GM18502 (cell line): ENCODE results near the gene RAB31.
A peak's percentile ranks its signal among the peaks of the same experiment; 100 is the strongest.
"Not testable (repeated sequence)": the region's sequence is repeated elsewhere in the genome, so short reads cannot be mapped to it uniquely, and the experiment has no call there.

Source experiments
- ATAC-seq: cut with Tn5 transposase; IDR thresholded peaks from one replicate; pipeline ENCODE4 v1.9.1; 2021; ENCODE audit warnings: mild to moderate bottlenecking; ENCODE audit not compliant: unreplicated experiment, poor library complexity

RAB31 gene

DNA sequence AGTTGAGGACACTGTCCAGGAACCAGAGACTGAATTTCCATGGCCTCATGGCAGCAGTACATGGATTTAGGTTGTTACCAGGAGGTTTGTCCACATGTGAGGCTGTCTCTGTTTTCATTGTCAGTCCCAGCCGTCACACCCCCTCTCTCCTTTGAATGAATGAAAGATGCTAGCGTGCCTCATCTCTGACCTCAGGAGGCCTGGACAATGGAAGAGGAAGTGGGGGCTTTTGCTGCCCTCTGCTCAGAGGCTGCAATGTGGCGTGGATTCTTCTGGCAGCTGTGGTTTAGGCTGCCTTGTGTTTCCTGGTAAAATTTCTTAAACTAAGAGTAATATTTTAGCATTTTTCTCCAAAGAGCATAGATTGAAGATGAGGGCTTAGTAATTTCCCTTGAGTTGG is 47.5 kb downstream of the RAB31 start:
- ATAC-seq, result no peak

DNA sequence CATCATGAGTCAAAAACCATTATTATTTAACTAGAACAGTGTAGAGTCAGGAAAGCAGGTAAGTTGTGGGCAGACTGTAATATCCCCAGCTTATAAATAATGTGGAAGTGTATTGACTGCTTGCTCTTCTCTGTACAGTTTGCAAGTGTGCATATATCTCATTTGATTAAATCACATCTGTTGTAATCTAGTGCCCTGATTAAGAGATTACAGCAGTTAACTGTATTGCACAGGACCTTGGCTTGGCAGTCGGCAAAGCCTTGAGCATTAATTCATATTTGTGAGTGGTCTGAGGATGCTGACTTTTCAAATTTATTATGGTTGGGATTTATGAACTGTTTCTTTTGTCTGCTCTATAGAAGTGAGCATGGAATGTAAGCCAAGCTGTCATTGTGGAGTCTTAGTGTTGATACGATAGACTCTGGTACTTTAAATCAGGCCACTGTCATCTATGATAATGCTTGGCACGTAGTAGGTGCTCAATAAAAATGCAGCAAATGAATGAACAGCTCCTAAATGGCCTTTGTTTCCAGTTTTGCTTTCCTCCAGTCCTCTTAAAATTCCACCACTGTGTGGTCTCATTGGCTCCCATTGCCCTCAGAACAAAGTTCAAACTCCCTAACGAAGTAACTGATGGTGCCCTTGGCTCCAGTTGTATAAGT is 48.3 kb downstream of the RAB31 start:
- no peak for ATAC-seq

DNA sequence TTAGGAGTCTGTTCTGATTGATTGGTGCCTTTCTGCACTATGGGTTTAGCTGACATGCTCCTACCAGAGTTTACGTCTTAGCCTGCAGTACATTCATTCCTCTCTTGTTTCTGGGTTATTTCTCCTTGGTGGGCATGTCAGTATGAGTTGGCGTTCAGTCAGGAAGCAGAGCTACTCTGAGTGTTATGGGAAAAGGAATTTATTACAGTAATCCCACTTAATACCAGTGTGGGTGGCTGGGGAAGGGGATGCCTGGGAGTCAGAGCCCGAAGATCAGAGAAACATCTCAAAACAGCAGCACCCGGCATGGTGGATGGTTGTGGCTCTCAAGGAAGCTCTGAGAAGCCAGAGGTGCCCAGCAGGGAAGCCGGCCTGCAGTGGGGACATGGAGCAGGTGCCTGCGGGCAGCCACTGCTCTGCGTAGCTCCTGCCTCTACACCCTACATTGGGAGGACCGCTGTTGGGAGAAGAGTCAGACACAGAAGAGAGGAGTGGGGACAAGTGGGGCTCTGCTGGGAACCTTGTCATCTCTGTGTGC is 48.9 kb downstream of the RAB31 start:
- ATAC-seq, result no peak

DNA sequence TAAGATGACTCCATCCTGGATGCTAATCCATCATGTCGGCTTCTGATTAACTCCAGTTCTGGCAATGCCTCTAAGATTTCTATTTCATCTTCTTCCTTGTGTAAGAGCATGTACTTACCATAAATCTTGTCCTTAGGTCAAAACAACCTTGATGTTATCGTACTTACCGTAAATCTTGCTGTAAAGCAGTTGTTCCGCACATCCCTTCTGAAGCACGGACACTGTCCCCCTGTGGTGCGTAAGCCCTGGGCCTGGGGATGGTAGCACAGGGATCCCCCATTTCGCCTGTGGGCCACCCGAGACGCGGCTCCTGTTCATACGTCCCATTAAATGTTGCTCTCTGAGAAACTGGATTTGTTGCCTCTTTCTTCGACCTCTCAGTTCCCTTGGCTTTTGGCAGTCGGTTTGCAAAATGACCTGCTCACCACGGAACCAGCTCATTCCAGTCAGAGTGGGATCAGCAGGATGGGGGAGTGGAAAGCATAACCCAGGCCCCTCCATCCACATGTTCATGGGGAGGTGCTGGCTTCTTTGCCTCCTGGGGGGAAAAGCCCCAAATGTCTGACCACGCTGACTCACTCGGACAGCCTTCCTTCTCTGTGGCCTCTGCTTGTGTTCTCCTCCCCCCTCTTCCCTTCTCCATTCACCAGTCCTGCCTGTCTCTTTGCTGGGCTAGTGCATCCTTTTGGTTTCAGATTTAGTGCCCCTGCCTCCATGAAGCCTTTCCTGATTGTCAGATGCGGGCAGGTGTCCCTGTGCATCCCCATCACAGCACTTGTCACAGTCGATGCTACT is 49.9 kb downstream of the RAB31 start:
- ATAC-seq, result no peak

DNA sequence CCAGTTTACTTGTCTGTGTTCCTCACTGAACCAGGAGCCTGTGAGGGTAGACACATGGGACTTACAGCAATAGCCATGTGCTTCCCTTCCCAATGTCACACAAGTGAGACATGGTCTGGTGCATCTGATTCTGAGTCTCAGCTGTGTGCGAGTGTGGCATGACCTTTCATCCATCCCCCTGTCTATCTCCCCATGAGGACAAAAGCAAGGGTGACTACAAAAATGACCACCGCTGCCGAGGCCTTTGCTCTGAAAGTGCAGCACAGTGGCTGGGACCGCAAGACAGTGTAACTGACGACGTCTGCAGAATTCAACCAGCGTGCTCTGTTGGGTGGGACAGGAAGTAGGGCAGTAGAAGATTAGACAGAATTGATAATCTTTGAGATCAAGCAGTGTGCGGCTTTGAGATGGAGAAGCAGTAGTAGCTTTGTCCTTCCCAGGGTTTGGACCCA is 50.5 kb downstream of the RAB31 start:
- no peak for ATAC-seq

DNA sequence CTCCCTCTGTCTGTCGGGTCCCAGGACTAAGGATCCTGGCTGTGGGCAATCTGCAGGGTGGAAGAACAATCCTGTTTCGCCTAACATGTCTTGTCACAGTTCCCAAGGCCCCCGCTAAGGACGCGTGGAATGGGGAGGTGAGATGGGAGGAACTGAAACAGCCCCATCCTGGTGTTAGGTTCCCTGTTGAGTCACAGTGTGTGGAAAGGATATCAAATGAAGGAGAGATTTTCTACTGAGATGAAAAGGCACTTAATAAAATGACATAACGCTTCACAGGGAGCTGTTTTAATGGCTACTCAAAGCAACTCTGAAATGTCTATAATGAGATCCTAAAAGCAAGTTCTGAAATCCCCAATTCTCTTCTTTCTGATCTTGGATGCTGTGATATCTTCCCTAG is 52.5 kb downstream of the RAB31 start:
- ATAC-seq, result no peak

DNA sequence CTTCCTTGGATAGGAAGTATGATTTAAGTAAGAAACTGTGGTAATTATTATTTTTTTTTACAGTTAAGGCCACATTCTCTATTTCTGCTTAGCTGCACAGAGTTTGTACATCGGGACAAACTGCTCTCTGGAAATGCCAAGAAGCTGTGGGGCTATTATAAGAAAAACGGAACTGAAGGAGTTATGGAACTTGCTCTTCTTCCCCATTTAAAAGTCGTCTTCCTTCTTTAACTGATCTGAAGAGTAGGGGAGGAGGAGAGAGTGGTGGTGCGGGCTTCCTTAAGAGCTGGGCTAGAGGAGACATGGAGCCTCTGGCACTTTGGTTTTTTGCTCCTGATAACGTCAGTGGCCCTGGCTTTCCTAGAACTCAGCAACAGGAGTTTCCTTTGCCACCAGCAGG is 54.4 kb downstream of the RAB31 start:
- ATAC-seq, result no peak

DNA sequence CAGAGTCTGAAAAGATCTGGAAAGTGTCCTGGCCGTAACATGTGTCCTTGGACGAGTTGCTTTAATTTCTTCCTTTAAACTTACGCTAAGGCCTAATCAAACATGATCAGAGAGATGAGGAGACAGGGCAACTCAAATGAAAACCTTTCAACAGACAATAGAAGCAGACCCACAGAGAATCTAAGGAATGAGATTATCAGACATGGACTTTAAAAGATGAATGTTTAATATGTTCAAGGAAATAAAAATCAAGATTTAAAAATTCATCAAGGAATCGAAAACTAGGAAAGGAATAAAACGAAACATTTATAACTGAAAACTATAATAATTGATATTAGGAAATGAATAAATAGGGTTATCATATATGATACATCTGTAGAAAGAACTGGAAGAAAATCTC is 55.1 kb downstream of the RAB31 start:
- no peak for ATAC-seq

DNA sequence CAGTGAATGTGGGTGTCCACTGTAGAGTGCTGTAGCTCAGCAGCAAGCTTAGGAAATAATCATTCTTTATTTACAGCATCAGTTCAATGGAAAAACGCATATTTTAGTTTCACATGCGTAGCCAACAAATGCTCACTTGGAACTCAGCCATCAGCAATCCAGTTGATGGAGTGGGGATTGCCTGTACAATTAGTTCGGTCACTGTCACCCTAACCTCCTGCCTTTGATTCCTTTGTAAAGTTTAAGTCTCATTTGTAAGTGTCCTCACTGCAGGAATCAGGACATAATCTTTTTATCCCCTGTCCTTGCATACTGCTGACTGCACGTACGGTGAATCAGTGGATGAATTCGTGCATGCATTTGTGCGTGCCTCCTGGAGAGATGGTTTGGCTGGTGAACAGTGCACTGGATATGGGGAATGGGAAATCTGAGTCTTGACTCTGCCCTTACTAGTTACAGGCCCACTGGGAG is 55.9 kb downstream of the RAB31 start:
- ATAC-seq, result no peak

DNA sequence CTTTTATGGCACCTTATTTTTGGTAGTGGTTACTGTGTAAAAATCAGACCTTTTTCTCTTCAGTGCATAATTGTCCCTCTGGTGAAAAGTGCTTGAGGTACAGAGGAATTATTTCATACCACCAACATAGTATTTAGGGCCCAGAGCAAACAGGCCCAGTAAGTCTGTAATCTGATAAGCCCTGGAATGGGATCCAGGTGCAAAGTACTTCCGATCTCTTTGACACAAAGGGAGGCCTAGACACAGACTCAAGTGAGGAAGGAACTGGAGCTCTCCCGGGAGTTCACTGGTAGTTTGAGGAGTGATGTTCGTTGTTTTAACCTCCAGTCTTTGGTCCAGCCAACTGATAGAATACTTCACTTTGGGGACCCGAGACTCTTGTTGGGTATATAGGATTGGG is 57.4 kb downstream of the RAB31 start:
- no peak for ATAC-seq

DNA sequence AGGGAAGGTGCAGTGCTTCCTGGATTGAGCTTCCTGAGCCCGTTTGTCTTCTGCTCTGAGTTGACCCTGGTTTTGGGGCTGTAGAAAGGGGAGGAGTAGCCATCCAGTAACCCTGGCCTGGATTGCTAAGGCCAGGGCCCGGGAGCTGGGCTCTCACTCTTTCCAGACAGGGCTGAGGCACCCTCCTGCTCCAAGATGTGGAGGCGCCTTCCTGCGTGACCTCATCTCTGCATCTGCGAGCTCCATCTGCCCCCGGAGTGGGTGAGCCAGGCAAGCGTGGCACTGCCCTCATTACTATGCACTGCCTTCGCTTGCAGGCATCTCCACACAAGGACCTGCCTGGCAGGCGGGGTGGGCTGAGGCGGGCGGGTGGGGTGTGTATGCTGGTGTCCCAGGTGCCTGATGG is 58.0 kb downstream of the RAB31 start:
- no peak for ATAC-seq

DNA sequence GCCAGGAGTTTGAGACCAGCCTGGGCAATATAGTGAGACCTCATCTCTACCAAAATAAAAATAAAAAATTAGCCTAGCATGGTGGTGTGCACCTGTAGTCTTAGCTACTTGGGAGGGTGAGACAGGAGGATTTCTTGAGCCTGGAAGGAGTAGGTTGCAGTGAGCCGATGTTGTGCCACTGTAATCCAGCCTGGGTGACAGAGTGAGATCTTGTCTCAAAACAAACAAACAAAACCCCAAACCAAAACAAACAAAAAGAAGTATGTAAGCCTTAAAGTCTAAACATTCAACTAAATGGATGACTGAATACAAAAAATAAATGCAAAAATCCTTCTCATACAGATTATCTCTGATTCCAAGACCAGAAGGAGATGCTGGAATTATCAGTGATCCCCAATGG is 58.6 kb downstream of the RAB31 start:
- ATAC-seq, result no peak

DNA sequence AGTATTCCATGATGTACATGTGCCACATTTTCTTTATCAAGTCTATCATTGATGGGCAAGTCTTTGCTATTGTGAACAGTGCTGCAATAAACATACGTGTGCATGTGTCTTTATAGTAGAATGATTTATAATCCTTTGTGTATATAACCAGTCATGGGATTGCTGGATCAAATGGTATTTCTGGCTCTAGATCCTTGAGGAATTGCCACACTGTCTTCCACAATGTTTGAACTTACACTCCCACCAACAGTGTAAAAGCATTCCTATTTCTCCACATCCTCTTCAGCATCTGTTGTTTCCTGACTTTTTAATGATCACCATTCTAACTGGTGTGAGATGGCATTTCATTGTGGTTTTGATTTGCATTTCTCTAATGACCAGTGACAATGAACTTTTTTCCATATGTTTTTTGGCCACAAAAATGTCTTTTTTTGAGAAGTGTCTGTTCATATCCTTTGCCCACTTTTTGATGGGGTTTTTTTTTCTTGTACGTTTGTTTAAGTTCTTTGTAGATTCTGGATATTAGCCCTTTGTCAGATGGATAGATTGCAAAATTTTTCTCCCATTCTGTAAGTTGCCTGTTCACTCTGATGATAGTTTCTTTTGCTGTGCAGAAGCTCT is 60.1 kb downstream of the RAB31 start:
- not testable (repeated sequence) for ATAC-seq

DNA sequence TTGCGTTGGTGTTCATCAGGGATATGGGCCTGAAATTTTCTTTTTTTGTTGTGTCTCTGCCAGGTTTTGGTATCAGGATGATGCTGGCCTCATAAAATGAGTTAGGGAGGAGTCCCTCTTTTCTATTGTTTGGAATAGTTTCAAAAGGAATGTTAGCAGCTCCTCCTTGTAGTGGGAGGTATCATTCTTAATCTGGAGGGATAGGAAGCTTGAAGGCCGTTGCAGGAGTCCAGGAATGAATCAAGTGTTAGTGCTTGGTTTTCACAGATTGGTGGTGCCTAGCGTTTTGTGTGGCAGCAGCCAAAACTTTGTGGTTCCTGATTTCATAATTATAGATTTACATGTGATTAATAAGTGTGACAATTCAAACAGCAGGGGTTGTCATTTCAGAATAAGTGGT is 62.0 kb downstream of the RAB31 start:
- not testable (repeated sequence) for ATAC-seq

DNA sequence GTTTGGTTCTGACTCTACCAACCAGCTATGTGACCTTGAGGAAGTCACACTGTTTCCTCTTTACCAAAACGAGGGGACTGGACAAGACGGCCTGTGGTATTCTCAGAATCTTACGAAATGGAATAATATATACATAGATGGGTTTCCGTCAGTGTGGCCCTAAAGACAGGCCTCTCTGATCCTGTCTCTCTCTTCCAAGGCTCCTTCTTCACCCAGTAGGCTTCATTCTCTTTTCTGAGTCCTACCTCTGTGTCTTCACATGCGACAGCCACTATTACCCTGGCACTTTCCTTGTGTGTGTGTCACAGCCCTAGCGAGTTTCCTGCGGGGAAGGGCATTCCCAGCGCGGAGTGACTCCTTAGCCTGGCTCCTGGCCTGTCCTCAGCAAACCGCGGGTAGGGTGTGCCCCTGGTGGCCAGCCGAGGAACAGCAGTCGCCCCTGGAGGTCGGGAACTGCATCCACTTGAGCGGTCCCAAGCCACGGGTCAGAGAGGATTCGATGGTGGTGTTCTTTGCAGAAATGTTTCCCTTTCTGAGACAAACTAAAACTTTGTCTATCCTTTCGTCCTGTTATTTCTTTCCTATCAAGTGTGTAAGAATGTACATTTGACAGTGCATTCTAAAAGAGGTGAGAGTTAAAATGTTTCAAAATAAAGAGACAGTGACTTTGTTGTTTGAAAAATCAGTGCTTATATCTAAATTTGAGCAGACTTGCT is 63.3 kb downstream of the RAB31 start:
- ATAC-seq, result peak; percentile 79

DNA sequence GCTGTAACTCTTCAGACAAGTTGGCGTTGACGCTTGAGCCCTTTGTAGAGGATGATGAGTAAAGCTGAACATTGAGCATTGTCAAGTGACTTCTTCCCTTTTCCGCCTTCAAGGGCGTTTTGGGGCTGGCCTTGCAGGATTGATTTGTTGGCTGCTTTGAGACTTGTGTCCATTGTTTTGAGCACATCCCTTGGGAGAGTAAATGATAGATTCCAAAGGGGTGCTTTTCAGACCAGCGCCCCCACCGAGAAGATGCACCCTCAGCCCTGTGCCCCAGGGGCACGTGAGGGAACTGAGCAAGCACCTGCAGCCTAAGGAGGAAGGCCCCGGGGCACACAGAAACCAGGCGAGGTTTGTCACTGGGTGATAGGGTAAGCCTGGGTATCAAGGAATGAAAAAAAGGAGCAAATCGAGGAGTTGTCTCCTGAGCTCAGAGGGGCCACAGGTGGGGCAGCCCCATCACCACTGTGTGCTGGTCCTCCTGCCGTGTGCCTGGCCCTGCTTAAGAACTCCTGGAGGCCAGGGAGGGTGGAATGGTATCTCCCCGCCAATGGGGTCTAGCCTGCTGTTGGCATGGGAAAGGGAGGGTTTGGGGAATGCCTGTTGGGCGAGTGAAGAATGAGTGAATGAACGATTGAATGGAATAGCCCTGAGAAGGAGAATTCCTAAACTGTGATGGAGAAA is 64.0 kb downstream of the RAB31 start:
- ATAC-seq, result no peak

DNA sequence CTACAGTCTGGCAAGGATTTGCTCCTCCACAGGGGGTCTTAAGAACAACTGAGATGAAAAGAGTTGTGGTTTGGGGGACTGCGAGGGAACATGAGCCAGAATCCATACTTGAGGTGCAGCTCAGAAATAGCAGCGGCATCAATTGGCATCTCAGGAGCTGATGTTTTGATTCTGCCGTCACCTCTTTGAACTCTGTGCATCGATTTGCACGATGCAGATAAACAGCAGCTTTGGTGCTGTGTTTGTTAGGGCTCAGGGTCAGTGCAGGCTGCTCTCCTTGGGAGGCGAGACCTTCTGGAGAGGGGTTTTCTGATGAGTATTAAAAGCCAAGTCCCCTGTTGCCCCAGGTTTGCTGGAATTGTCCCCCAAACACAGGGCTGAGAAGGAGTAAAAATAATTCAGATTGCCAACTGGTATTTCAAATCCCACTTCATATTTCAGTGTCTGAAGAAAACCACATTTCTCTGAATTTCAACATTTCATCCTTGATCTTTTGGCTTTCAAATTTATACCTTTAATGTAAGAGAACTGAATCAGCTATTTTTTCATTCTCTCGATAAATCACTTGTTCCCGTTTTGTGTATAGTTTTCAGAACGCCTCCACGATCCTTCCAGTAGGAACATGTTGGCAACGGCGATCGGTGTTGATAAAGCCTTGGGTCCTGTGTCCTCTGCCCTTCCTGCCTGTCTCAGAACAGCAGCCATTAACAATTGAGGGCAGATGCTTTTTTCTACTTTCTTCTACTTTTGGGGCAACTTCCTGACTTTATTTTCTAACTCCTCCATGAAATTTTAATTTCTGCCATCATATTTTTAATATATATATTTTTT is 65.0 kb downstream of the RAB31 start:
- no peak for ATAC-seq

DNA sequence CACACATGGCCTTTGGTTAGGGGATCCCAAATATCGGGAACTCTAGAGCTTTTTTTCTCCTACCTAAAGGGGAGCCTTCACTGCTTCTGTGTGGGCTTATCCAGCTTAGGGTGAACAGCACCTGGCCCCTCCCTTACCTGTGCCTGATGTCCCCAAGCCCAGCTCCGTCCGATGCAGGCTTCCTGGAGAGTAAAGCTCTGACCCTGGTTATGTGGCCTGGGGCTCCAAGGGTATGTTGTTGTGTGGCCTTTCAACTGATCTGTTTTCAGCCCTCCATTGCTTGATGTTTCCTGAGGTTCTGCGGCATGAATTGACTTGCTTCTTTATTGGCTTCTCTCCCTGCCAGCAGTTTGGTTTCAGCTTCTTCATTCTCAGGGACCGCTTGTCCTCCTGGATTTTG is 66.0 kb downstream of the RAB31 start:
- ATAC-seq, result no peak

DNA sequence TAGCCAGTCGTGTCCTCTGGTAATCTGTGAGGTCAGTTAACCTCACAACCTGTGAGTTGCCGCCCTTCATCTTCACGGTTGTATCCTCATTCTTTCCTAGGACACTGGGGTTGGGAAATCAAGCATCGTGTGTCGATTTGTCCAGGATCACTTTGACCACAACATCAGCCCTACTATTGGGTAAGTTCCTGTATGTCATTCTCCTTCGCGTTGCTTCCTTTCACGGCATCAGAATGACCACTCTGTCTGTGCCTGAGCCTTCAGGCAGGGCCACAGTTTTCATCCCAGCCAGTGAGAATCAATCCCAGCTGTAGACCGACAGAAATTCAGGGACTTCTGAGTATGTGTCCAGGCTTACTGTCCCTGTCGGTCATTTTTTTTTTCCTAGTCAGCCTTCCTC is 67.1 kb downstream of the RAB31 start:
- no peak for ATAC-seq
